H54 (cell line): ENCODE measurements around the gene TM9SF4.
"Not testable (repeated sequence)": the region's sequence is repeated elsewhere in the genome, so short reads cannot be mapped to it uniquely, and the experiment has no call there.

ENCODE experiments used
- DNase-seq: peaks from one replicate; pipeline ENCODE4 v3.0.0; 2011; ENCODE audit warnings: low spot score, mixed read lengths; ENCODE audit not compliant: insufficient read length
- FAIRE-seq: peaks from 3 replicates; lab custom pipeline; 2011; peaks lifted over from hg19 to GRCh38; lab: Jason Lieb, UNC
- POLR2A ChIP-seq: IDR thresholded peaks from 2 replicates; pipeline ENCODE4 v1.6.1; 2011; ENCODE audit warnings: low read depth, mild to moderate bottlenecking, low read length

TM9SF4 gene

GRCh38 chr20:32191422-32191821, 81.9 kb downstream of the TM9SF4 start:
- DNase-seq (no peak), FAIRE-seq (no peak)
- no peak for TF ChIP-seq POLR2A

DNA sequence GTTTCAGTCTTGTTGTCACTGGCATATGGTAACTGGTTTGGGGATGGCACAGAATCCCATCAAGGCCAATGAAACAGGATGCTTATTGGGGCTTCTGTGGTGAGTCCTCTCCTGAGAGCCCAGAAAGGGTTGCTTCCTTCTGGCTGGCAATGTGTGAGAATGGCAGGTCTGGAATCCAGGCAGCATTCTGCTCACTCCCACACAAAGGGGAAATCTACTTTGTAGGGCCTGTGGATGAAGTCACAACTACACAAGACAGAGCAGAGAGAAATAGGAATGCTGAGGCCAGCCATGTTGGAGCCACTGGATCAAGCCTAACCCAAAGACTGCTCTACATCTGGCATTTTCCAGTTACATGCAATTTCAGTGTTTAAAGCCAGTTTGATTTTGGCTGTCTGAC, 82.4 kb downstream of the TM9SF4 start:
- no peak for TF ChIP-seq POLR2A
- FAIRE-seq (no peak), DNase-seq (no peak)

DNA sequence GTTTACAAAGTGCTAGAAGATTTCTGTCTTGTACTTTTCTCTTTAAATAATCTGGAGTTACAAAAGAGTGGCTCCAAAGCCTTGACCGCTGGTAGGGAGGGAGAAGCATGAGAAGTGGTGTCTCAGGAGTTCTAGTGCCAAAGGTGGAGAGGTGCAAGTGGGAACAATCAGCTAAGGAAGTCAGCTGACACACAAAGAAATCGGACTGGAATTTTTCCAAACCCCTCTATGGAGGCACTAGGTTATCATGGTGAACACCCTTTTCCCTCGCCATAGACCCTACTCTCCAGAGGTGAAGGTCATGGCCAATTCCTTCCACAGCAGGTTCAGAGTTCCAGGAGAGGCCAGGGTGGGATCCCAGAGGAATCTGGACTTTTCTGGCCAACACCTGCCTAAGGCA, 83.2 kb downstream of the TM9SF4 start:
- no peak for TF ChIP-seq POLR2A
- DNase-seq = no peak
- FAIRE-seq = no peak

GRCh38 chr20:32193336-32193735, 83.8 kb downstream of the TM9SF4 start:
- FAIRE-seq, DNase-seq: not testable (repeated sequence)

DNA sequence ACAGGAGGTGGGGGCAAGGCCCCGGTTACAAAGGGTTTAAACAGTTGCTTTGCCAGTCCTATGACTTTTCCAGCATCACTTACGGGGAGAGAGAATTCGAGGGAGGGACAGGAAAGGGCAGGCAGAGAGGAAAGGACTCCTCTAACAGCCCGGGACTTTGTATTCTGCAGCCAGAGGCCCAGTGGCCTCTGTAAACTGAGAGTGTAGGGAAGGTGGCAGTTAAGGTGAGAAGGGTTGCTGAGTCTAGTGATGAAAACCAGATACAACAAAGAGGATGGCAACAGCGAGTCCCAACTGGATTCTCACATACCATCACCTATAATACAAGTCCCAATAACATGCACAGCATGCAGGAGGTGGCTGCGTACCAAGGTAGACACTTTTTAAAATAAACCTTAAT, 84.5 kb downstream of the TM9SF4 start:
- no peak for DNase-seq
- no peak for TF ChIP-seq POLR2A

GRCh38 chr20:32195581-32195980, 86.1 kb downstream of the TM9SF4 start:
- TF ChIP-seq POLR2A = no peak
- no peak for FAIRE-seq
- no peak for DNase-seq

More for the DNA sequence above, 84.5 kb downstream of the TM9SF4 start:
- FAIRE-seq = no peak

- DNase-seq, FAIRE-seq: not testable (repeated sequence)
These were observed 87.1 kb downstream of the TM9SF4 start for GRCh38 chr20:32196613-32197012.

- FAIRE-seq, DNase-seq: not testable (repeated sequence)
These were observed 87.6 kb downstream of the TM9SF4 start for GRCh38 chr20:32197136-32197535.

- FAIRE-seq (no peak), DNase-seq (no peak)
- no peak for TF ChIP-seq POLR2A
These were observed 89.5 kb downstream of the TM9SF4 start for GRCh38 chr20:32199006-32199405.

- no peak for TF ChIP-seq POLR2A
- no peak for FAIRE-seq
- DNase-seq = peak; percentile 80
These were observed 91.9 kb downstream of the TM9SF4 start for GRCh38 chr20:32201296-32201976.

DNA sequence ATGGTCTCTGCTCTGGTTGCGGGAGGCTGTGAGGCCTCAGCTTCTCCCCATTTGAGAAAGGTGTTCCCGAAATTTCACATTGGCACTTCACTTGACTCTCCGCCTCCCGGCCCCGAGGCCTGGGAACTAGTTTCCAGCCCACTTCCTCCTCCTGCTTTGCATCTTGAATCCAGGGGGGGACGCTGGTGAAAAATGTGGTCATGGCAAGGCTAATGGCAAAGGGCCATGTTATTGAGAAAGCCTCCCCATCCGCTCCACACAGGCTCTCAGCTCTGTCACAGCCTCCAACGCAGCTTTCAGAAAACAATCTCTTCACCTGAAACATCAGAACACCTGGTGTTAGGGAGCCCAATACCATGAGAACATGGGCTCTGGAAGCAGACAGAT, 92.5 kb downstream of the TM9SF4 start:
- TF ChIP-seq POLR2A = no peak
- no peak for DNase-seq
- FAIRE-seq = no peak

- no peak for DNase-seq
- no peak for TF ChIP-seq POLR2A
- FAIRE-seq = no peak
These were observed 94.1 kb downstream of the TM9SF4 start for GRCh38 chr20:32203356-32204204.

DNA sequence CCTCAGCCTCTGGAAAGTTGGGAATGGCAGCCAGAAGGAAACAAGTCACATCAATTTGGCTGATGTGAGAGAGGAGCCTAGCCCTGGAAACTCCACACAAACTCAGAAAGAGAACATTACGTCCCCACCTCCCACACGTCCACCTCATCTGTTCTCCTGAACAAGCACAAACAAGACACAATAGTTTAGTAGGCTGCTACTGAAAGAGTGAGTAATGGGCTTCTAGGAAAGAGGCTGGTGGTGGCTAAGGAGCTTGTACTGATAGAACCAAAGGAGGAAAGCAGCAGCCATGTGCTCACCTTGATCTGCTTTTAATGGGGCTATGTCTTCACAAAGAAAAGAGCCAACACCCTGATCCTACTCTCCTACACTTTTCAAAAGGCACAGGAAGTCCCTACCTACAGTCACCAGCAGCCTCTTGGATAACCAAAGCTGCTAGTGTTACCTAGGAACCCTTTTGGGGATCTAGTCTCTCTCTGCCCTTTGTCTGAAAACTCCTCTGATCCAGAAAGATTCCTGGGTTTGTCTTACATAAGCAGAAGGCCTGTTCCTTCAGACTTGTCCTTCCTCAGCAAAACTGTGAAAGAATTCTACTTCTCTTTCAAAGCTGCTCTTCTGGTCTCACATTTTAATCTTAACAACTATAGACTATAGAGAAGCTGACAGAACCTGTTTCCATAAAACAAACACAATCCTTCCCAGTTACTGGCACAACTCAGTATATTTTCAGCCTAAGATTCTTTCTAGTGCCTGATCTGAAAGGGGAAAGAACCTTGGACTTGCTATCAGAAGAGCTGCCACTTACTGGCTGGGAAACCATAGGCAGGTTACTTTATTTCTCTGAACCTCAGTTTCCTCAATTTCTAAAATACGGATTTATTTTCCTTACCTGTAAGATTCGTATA, 94.9 kb downstream of the TM9SF4 start:
- no peak for DNase-seq
- no peak for TF ChIP-seq POLR2A
- FAIRE-seq = no peak
